GM18868 (cell line): ENCODE measurements around the gene PARM1.

Experiments used
- ATAC-seq: cut with Tn5 transposase; IDR thresholded peaks from one replicate; pipeline ENCODE4 v1.9.1; 2021; ENCODE audit warnings: mild to moderate bottlenecking, moderate library complexity; ENCODE audit not compliant: unreplicated experiment

Gene PARM1

DNA sequence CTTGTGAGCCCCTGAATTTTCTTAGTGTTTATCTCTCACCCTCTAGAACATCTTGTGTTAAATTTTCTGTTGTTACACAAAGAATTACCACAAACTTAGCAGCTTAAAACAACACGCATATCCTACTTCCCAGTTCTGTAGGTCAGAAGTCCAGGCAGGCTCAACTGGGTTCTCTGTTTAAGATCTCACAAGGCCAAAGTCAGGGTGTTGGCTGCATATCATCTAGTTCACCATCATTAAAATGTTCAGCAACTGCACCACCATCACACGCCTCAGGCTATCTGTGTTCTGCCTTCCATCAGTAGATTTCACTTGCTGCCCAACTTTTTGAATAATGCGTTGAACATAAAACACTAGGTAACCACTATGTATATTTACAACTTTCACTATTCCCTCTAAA lies 130.5 kb downstream of the PARM1 start:
- no peak for ATAC-seq

- ATAC-seq = no peak
Measured at GRCh38 chr4:75065909-75066308, 133.0 kb downstream of the PARM1 start.

GRCh38 chr4:75069493-75070074 lies 136.7 kb downstream of the PARM1 start:
- ATAC-seq = peak; percentile 86

DNA sequence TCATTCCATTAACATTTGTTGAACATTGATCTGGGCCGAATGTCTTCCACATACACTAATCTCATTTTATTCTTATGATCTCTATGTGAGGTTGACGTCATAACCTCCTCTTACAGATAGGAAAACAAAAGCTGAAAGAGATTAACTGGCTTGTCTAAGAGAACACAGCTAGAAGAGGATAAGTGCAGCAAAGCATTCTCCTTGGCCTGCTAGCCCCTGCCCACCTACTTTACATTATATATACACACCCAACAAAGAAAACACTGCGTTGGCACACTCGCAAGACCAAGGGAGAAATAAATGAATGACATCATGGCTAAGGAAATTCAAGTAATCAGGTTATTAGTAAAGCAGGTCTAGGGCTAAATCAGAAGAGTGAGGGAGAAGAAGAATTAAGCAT lies 138.4 kb downstream of the PARM1 start:
- no peak for ATAC-seq

DNA sequence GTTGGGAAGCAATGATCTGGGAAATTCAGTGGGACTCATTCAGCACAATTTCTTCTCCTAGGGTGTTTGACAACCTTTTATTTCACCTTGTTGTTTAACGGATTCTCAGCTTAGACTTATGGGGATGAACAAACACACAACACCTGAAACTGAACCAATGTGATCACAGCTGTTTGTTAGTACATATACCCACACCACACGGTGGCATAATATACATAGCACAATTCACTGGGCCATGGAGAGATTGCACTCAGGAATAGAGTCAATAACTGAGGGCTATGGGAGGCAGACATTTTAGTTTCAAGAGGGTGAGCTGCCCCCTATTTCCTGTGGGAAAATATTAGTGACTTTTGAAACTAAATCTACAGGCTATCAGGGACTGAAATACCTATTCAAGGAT lies 148.0 kb downstream of the PARM1 start:
- ATAC-seq = no peak

DNA sequence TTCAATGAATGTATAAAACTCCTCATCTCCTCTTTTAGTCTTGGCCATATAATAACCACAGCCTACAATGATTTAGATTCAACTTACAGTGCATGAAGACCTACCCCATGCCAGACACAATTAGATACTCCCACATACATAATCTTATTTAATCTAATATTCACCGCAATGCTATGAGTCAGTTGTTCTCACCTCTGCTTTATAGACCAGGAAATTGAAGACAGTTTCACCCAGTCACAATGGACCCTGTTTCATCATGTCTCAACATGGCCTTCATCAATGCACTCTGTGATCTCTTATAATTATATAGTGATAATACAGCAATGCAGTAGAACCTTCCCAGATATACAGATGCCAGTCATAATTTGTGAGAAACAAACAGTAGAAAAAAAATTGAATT lies 148.6 kb downstream of the PARM1 start:
- no peak for ATAC-seq

- ATAC-seq = no peak
Measured at GRCh38 chr4:75087416-75087815, 154.5 kb downstream of the PARM1 start.

- ATAC-seq = peak; percentile 83
Measured at GRCh38 chr4:75087865-75088264, 154.9 kb downstream of the PARM1 start.

DNA sequence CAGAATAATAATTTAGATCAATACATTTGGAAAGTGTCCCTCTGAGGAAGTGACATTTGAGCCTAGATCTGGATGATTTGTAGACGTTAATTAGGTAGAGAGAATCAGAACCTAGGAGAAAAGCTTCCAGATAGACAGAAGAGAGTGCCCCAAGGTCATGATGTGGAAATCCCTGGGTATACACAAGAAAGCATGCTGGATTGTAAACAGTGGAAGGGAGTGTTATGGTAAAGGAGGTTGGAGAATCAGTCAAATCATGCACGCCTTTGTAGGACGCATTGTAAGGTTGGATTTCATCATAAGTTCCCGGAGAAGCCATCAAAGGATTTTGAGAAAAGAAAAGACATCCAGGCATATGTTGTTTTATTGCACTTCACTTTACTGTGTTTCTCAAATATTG lies 156.3 kb downstream of the PARM1 start:
- no peak for ATAC-seq

GRCh38 chr4:75099321-75099720 lies 166.4 kb downstream of the PARM1 start:
- peak; percentile 90 for ATAC-seq
